Adipose tissue (tissue), 3 donors: ENCODE data around the gene CMKLR1. TPM values are rescaled to one million over a fixed set of nuclear protein-coding genes. Genes with fewer than 3 reads are reported as not detected.

Experiments
- H3K27ac ChIP-seq: one replicate; pipeline ENCODE4 v1.5.1; 2013; ENCODE audit warnings: low read depth, low read length
- WGBS, 3 donors: extraction: QIAGEN DNeasy Blood & Tissue Kit; methylation state at CpG; one replicate each; pipeline ENCODE4 v1.1.7; 2013; 5-methylcytosine and 5-hydroxymethylcytosine counted together
- polyA plus RNA-seq, 3 donors: library from polyadenylated mRNA; stranded (reverse); fragments of 200-250 nt; gene quantifications; one replicate each; pipeline ENCODE4 v1.2.3, GENCODE V29; 2013
- donor health status: healthy with polysubstance abuse.
- donor health status: Bipolar disorder and iron deficiency.
- donor health status: healthy.

CMKLR1 gene, protein sequence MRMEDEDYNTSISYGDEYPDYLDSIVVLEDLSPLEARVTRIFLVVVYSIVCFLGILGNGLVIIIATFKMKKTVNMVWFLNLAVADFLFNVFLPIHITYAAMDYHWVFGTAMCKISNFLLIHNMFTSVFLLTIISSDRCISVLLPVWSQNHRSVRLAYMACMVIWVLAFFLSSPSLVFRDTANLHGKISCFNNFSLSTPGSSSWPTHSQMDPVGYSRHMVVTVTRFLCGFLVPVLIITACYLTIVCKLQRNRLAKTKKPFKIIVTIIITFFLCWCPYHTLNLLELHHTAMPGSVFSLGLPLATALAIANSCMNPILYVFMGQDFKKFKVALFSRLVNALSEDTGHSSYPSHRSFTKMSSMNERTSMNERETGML
- 1 to 10 TPM; 1.3 to 7.0 (median 5.3) TPM for polyA plus RNA-seq

DNA sequence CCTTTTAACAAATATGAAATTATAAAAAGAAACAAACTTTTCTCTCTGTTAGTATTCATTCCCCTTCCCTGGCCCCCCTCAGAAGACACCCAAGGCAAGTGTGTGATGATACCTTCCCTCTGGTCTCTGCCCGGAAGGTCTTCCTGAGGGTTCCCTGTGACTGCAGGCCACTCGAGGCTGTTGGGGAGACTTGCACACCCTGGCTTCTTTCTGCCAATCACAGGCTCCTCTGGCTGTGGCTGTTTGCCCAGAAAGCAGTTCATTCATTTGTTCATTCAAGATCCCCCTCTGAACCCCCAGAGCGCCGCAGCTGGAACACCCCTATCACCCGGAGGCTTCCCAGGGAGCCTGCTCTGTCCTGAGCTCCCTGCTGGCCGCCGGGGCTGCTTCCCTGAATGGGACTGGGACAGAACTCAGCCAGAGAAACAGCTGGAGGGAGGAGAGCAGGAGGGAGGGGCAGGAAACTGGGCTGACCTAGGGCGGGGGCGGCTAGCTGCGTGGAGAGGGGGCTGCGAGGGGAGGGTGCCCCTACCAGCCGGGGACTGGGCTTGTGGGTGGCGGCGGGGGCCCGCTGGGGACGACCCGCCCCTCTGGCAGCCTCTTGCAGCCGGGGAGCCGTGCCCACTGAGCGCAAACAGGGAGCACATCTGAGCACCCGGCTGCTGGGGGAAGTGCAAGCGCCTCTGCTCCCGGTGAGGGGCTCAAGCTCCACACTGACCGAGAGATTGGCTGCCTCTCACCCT lies at the start of gene CMKLR1:
Gene CMKLR1 (minus strand): TSS at position 397 of the 743 bp plus-strand sequence. CDS start 45,720 bp downstream, outside the sequence.
- WGBS, 3 donors: 7 to 9% (median 7%) methylated on average over 16 to 24 of the region's 24 CpGs
- H3K27ac ChIP-seq: no peak within 1 kb of the TSS

DNA sequence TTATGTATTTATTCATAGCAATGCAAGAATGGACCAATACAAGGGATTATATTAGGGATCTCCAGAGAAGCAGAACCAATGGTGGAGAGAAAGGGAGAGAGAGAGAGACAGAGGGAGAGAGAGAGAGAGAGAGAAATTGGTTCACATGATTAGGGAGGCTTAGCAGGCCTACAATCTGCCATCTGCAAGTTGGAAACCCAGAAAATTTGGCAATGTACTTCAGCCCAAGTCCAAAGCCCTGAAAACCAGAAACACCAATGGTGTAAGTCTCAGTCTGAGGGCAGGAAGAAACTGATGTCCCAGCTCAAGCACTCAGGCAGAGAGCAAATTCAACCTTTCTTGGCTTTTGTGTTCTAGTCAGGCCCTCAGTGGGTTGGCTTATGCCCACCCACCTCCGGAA lies 48.7 kb upstream of the CMKLR1 start:
- no peak overlapping the region for H3K27ac ChIP-seq
- 27 to 86% (median 84%) methylated on average over 1 of the region's 1 CpG for WGBS, 3 donors

DNA sequence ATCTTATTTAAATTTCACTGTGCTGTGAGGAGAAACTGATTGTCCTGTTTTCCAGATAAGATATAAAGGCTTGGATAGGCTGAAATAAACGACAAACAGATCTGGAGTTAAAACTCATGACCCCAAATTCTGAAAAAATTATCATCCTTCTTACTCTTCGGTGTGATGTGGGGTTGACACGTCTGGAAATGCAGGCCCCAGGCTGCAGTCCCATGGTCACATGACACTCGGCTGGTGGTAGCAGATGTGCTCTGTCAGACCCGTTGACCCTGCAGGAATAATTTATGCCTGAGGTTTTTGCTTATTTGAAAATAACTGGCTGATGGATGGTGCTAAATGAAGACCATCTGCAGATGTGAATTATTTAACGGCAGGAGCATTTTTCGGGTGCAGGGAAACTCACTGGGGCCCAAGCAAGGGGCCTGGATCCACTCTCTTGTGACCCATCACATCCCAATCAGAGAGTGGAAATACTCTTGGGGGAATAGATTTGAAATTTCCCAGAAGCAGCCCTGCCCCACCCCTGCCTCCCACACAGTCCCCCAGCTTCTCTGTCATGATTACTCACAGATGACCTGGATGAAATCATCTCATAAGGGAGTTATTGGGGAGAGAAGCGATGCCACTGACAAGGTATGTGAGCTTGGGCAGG lies 47.7 kb upstream of the CMKLR1 start:
- 41 to 48% (median 42%) methylated on average over 8 of the region's 8 CpGs for WGBS, 3 donors
- no peak overlapping the region for H3K27ac ChIP-seq

DNA sequence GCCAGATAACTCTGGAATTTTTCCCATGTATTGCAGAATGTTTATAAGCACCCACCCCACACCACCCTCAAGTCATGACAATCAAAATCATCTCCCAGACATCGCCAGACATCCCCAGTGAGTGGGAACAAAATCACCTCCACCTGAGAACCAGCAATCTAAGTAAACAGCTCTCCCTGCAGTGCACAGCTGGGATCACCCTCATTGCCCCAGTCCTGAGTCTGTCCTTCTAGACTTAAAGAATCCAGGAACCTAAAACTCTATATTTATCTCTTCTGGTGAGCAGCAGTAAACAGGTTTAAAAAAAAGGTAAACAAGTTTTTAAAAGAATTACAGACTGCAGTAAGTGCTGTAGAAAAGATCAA lies 43.3 kb upstream of the CMKLR1 start:
- WGBS, 3 donors: 77 to 88% (median 78%) methylated on average over 1 of the region's 1 CpG
- H3K27ac ChIP-seq: no peak overlapping the region

DNA sequence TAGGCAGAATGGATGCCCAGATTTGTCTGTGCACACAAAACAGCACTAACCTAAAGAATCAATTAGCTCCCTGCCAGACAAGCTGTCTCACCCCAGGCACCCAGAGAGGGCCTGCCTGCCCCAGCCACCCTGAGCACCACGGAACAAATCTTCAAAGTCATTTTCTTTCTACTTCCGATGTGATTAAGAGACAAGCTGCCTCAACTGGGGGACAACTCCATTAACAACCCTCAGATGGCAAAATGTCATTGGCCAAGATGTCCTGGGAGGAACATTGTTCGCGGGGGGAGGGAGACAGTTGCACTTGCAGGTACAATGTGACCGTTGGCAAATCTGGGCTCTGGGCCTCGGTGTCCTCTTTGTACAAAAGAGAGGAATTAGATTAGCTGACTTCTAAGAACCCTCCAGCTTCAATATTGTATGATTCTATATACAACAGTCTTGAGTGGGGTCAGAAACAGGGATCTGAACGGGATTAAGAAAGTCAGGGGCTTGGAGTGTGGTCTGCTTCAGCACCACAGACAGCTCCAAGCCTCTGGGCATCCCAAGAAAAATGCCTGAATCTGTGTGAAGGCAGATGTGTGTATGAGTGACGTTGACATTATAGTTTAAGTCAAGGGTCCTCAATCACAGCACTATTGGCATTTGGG lies 42.8 kb upstream of the CMKLR1 start:
- H3K27ac ChIP-seq: no peak overlapping the region
- WGBS, 3 donors: 37 to 50% (median 49%) methylated on average over 8 of the region's 8 CpGs

DNA sequence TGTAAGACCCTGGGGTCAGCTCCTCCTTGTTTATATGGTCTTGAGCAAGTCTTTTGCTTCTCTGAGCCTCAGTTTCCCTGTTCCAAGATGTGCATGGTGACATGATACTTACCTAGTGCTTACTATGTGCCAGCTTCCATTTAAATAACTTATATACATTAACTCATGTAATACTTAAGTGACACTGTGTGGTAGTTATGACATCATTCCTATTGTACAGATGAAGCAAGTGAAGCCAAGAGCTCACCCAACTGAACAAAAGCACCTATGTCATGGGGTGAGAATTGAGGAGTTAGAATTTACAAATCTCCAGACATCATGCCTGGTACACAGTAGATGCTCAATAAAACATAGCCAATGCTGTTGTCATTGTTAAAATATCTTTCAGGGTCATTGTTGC lies 41.3 kb upstream of the CMKLR1 start:
- no peak overlapping the region for H3K27ac ChIP-seq

DNA sequence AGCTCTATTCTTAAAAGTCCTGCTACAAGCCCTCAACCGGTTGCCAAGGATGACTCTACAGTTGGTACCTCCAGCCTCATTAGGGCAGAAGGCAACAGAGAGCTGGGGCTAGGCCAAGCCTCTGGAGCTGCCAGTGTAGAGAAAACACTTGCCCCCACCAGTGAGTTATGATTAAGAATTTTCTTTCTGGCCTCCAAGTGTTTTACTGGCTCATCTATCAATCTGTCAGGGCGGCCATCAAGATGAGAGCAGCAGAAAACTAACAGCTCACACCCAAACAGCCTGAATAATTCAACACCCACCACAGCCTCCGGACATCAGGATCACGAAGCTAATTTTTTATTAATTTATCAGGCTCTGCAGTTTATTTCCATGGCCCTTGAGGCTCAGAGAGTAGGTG lies 40.7 kb upstream of the CMKLR1 start:
- 77 to 81% (median 81%) methylated on average over 4 of the region's 4 CpGs for WGBS, 3 donors
- no peak overlapping the region for H3K27ac ChIP-seq

DNA sequence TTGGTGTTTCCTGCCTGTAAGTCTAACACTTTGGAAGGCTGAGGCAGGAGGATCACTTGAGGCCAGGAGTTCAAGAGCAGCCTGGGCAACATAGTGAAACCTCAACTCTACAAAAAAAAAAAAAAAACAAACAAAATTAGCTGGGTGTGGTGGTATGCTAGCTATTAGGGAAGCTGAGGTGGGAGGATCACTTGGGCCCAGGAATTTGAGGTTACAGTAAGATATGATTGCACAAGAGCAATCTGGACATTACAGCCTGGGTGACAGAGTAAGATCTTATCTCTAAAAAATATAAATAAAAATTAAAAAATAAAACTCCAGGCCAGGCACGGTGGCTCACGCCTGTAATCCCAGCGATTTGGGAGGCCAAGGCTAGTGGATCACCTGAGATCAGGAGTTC lies 39.8 kb upstream of the CMKLR1 start:
- WGBS, 3 donors: 86 to 98% (median 88%) methylated on average over 3 of the region's 3 CpGs
- no peak overlapping the region for H3K27ac ChIP-seq

DNA sequence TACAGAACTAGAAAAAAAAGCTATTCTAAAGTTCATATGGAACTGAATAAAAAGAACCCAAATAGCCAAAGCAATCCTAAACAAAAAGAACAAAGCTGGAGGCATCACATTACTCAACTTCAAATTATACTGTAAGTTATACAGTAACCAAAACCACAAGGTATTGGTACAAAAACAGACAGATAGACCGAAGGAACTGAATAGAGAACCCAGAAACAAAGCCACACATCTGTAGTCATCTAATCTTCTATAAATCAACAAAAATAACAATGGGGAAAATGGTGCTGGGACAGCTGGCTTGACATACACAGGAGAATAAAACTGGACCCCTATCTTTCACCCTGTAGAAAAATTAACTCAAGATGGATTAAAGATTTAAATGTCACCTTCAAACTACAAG lies 38.1 kb upstream of the CMKLR1 start:
- 20 to 50% (median 45%) methylated on average over 1 of the region's 1 CpG for WGBS, 3 donors

DNA sequence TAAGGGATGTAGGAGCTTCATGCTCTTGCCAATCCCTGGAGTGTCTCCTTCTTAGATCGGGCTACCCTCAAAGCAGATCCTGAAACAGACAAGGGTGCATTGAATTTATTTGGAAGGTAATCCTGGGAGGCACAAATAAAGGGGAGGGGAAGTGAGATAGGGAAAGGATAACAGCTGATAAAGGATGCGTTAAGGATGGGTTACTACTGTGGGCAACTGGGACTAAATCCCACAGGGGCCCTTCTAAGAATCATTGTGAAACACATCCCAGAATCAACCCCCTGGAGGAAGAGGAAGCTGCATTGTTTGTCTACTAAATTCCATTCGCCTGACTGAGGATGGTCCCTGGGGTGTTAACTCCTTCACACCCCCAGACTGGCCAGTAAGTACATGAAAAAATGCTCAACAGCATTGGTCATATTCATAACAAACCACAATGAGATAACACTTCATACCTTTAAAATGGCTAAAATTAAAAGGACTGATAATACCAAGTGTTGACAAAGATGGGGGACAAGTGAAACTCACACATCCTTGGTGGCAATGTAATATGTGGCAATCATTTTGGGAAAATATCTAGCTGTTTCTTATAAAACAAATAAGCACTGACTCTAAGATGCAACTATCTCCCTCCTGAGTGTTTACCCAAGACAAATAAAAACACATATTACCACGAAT lies 37.0 kb upstream of the CMKLR1 start:
- no peak overlapping the region for H3K27ac ChIP-seq
- WGBS, 3 donors: 42 to 69% (median 63%) methylated on average over 4 of the region's 4 CpGs

More for the DNA sequence above, 38.1 kb upstream of the CMKLR1 start:
- no peak overlapping the region for H3K27ac ChIP-seq

DNA sequence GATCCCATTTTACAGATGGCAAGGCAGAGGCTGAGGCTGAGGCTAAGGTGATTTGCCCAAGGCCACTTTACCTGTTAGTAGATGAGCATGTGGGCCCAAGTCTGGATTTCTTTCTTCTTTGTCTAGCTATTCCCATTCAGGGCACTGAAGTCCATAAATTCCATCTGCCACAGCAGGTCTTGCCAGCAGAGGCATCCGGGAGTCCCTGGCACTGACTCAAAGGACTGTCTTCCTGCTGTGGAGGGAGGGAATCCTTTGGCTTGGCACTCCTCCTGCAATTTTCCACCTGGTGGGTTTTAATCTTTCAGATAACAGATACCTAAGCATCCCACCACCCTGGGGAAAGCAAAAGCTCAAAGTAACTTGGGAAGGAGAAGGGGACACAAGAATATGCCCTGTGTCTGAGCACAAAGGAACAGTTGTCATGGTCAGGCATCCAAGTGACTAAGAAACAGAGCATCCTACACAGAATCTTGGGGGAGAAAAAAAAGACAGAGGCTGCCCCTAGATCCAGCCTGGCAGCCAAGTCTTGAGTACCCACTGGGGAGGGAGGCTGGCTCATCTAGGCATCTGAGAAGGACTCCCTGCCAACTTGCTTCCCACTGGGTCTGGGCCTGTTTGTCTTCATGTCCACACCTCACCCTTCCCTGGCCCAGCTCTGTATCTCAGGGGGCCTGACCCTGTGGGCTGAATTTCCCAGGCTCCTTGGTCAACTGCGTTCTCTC lies 35.6 kb upstream of the CMKLR1 start:
- no peak overlapping the region for H3K27ac ChIP-seq
- WGBS, 3 donors: 65 to 87% (median 73%) methylated on average over 2 of the region's 2 CpGs

DNA sequence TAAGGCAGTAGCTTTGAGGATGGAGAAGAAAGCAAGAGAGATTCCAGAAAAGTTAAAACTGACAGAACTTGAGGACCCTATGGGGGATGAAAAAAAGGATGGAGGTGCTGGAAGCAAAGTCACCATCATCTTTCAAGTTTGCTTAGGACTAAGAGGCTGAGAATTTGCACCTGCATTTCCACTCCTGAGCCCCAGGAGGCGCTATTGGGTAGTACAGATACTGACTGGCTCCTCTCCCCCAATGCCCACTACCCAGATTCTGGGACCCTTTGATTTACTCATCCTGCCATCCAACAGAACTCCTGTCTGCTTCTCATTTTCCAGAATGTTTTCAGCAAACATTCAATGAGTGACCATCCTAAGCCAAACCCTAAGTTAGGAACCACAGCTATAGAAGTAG lies 34.0 kb upstream of the CMKLR1 start:
- no peak overlapping the region for H3K27ac ChIP-seq
- WGBS, 3 donors: 0 to 21% (median 15%) methylated on average over 1 of the region's 1 CpG

DNA sequence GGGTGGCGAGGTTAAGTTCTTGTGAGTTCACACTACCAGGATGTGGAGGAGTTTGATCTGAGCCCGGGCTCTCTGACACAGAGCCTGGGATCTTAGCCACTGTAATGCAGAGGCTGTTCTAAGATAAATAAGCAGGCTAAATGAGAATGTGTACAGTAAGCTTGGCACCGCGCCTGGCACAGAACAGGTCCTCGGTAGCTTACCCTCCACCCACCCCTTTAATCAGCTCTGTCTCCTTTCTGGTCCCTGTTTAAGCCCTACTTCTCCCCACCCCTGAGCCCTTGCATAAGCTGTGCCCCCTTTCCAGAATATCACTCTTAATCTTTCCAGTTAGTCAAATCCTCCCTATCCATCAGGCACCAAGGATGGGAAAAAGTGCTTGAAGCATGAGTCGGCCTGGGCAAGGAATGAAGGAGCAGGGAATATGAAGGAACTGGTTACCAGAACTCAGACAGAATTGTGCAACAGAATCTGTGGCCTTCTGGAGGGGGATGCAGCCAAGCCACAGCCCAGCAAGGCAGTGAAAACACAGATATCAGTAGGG lies 32.8 kb upstream of the CMKLR1 start:
- H3K27ac ChIP-seq: peak overlapping the region; percentile 12
- 55 to 64% (median 55%) methylated on average over 6 of the region's 6 CpGs for WGBS, 3 donors

DNA sequence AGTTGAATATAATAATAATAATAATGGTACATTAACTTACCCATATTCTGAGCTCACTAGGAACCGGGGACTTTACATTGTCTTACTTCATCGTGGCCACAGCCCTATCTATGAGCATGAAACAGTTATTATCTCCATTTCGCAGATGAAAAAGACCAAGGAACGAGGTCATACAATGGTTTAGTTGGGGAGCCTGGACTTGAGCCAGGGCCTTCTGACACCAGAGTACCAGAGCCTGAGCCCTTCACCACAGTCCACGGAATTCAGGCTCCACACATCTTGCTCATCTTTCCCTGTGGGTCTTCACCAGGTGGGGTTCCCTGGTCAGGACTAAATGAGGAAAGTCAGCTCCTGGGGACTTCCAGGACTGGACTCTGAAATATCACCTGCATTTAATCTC lies 31.3 kb upstream of the CMKLR1 start:
- no peak overlapping the region for H3K27ac ChIP-seq
- 67 to 86% (median 85%) methylated on average over 5 of the region's 5 CpGs for WGBS, 3 donors

DNA sequence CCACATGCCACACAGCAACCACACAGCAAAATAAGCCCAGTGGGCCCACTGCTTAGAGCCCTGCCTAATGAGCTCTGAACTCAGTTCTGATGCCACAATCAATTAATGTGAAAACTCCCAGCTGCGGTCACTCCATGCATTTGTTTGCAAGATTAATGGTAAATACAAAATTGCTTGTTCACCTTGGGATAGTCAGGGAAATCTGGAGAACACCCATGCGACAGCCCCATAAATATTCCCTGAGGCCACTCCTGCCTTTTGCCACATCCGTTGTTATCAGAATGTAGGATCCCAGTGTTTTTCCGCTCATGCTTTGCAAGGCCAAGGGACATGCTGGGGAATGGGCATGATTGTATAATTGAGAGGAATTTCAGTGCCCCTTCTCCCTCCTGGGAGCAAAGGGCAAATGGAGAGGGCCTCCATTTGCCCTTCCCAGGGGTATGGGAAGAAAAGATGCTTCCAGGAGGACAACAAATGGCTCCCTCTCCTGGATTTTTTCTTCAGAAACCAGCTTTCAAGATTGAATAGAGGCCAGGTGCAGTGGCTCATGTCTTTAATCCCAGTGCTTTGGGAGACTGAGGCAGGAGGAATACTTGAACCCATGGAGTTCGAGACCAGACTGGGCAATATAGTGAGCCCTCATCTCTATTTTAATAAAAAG lies 30.8 kb upstream of the CMKLR1 start:
- no peak overlapping the region for H3K27ac ChIP-seq
- 56 to 94% (median 90%) methylated on average over 5 of the region's 5 CpGs for WGBS, 3 donors

DNA sequence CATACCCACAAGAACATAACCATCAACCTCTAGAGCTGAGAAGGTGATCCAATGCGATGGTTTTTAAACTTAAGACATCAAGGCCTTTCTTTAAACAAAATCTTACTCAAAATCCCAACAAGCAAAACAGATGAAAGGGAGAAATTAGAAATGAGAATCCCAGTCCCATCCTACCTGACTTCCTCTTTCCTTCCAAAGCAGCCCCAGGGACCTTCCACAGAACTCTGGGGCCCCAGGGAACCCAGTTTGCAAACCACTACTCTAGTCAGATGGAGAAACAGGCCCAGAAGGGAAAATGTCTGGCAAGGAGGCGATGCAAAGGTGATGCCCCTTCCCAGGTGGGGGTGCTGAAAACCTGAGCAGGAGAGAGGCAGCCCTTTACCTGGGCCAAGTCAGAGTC lies 29.0 kb upstream of the CMKLR1 start:
- 89 to 98% (median 96%) methylated on average over 2 of the region's 2 CpGs for WGBS, 3 donors

DNA sequence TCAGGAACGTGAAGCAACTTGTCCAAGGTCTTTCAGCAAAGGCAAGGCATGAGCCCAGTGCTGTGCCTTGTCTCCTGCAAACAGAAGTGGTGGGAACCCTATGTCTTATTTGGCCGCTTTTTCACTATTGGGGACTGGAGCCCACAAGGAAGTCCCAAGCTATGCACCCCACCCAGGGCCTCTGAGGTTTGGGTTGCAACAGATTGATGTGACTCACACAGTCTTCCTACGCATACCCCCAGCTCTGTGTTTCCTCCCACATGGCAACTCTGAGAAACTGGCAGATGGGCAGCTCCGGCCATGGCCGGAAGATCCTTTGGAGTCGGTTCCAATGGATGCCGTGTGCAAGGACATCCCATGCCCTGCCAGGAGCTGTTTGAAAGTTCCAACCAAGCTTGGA lies 28.3 kb upstream of the CMKLR1 start:
- H3K27ac ChIP-seq: no peak overlapping the region
- 55 to 81% (median 67%) methylated on average over 7 of the region's 7 CpGs for WGBS, 3 donors

More for the DNA sequence above, 29.0 kb upstream of the CMKLR1 start:
- H3K27ac ChIP-seq: no peak overlapping the region
